NCI-H345 treated with DMSO at 0.1 percent for 48 hours (cell line): ENCODE data around the gene FGFR3.

ENCODE experiments used
- DNase-seq: peaks from one replicate; lab custom pipeline; 2025; ENCODE audit not compliant: unreplicated experiment; lab: John Stamatoyannopoulos, UW

The FGFR3 gene

DNA sequence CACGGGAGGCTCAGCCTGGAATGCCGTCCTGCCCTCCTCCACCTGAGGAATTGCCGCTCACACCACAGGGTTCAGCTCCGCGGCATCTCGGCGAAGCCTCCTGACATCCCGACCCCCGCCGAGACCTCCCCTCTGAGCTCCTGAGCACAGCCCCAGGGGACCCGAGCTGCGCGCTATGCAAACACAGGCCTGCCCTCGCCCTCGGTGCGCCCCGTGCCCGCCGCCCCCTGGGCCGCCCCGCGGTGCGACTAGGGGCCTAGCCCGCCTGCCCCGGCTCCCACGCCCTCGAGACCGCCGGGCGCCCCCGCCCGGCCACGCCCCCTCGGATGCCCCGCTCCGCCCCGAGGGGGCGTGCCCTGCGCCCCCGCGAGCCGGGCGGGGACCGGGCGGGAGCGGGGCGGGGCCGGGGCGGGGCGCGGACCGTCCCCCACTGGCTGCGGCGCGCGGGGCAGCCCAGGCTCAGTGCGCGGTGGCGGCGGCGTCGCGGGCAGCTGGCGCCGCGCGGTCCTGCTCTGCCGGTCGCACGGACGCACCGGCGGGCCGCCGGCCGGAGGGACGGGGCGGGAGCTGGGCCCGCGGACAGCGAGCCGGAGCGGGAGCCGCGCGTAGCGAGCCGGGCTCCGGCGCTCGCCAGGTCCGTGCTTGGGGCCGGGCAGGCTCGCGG, at the start of gene FGFR3:
Gene FGFR3 (plus strand): TSS at position 462 of the 664 bp plus-strand sequence. CDS start 642 bp downstream, outside the sequence.
- DNase-seq: no peak

GRCh38 chr4:1743551-1743950, 49.5 kb upstream of the FGFR3 start:
- DNase-seq: no peak

GRCh38 chr4:1743975-1744374, 49.1 kb upstream of the FGFR3 start:
- DNase-seq: no peak

GRCh38 chr4:1744552-1744951, 48.5 kb upstream of the FGFR3 start:
- DNase-seq: no peak

- no peak for DNase-seq
Measured at GRCh38 chr4:1745165-1745564, 47.9 kb upstream of the FGFR3 start.

DNA sequence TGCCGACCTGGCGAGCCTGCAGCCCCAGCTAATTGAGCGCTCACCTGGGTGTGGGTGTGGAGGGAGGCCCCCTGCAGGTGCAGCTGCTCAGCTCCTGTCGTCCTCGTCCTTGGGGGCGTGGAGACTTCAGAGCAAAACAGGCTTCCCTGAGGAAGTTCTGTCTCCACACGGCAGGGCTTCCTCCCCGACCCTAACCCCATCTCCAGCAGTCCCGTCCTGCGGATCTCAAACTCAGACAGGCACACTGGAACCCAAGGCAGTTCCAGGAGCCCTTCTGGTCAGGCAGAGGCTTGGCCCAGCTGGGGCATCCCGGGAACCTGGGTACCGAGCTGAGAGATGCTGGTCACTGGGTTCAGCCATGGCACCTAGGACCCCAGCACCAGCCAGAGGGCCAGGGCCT, 47.4 kb upstream of the FGFR3 start:
- no peak for DNase-seq

GRCh38 chr4:1746265-1746691, 46.8 kb upstream of the FGFR3 start:
- DNase-seq: no peak

- no peak for DNase-seq
Measured at GRCh38 chr4:1746919-1747602, 46.0 kb upstream of the FGFR3 start.

DNA sequence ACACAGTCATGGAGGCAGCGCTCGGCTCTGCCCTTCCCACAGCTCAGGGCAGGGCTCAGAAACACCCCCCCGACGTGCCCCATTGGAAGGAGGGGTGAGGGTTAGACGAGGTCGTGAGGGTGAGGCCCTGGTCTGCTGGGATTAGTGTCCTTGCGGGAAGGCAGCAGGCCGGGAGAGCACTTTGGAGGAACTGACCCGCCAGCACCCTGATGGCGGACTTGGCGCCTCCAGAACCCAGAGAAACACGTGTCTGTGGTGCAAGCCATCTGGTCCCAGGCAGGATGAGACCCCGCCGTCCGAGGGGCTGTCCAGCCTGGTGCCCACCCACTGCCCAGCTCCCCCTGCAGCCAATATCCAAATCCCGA, 45.5 kb upstream of the FGFR3 start:
- no peak for DNase-seq

DNA sequence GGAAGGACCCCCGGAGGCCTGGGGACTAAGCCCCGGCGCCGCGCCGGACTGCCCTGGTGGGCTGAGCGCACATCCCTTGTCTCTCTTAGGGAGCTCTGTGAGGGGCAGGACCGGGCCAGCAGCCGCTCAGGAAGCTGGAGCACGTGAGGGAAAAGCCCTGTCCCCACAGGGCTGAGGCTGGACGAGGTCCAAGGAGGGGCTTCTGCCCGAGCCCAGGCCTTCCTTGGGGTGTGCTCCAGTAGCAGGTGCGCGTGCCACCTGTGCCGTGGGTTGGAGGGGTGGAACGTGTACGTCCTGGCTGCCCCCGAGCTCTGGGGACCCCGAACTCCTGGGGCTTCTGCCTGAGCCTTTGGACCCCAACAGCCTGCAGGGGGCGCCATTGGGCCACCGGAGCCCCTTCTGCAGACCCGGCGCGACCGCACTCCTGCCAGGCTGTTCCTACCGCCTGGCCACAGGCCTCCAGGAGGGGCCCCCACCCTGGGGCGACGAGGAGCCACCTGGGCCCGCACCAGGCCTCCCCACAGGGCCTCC, 44.6 kb upstream of the FGFR3 start:
- no peak for DNase-seq

DNA sequence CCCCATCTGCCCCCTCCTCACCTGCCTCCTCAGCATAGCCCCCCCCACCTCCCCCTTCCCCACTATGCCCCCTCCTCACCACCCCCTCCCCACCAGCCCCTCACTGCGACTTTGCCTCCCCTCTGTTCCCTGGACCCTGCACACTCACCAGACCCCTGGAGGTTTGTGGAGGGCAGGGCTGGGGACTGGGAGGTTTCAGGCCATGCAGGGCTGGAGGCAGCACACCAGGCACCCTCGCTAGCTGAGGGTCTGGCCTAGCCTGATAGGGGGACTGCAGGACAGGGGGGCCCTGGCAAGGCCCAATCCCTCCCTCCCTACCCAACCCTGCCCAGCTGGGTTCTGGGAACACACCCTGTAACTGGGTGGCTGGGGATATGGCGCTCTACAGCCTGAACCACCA, 43.7 kb upstream of the FGFR3 start:
- no peak for DNase-seq

GRCh38 chr4:1749826-1750225, 43.3 kb upstream of the FGFR3 start:
- DNase-seq: no peak

- DNase-seq: no peak
Measured at GRCh38 chr4:1750381-1751154, 42.5 kb upstream of the FGFR3 start.

DNA sequence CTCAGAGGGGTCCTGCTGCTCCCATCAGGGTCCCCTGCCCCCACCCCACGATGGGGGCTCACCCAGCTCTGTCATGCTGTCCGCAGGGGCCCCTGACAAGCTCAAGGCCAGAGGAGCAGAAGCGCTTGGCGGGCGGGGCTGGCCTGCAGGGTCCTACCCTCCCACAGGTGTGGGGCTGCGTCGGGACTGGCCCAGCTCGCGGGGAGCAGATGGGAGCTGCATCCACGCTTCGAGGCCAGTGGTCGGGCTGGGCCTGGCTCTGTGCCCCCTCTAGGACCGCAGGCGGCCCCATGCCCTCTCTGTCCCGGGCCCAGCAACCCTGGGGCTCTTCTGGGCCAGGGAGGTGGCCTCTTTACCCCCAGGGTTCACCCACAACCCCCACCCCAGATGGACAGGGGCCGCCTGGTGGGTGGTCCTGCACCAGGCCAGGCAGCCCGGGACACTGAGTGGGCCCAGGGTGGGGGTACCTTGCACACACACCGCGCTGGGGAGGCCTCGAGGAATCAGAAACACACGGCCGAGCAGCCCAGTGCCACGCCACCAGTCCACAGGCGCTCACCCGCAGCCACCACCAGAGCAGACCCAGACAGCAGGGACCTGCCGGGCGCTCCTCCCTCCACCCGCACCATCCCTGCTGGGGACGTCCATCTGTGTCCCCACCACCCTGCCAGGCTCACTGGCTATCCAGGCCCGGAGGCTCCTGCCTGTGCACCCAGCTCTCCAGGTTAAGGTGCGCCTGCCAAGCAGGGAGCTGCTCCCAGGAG, 41.8 kb upstream of the FGFR3 start:
- DNase-seq: no peak

- no peak for DNase-seq
Measured at GRCh38 chr4:1751919-1752283, 41.2 kb upstream of the FGFR3 start.

DNA sequence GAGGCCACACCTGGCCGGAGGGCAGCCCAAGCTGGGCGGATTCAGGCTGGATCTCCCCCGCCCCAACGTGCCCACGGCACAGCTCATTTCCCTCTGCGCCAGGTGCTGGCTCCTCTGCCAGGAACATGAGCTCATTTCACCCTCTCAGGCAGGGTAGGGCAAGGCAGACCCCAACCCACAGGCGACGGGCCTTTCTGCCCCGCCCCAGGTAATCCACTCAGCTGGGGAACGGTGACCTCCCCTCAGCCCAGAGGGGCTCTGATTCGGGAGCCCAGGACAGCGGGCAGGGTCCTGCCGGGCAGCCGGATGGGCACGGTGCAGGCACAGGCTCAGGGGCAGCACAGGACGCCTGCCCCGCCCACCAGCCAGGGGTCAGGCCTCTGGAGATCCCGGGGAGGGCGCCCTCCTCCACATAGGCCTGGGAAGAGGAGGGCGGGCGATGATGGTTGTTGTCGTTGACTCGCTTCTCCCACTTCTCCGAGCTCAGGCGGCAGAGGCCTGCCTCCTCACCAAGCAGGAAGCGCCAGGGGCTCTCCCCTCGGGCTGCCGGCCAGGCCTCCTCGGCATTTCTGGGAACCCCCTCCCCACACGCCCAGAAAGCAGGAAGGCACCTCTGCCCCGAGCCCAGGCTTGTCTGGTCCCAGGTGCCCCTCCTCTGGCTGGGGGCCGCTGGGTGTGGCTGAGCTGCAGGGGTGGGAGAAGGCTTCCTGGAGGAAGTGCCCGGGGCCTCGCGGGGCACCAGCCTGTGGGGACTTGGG, 40.6 kb upstream of the FGFR3 start:
- no peak for DNase-seq

DNA sequence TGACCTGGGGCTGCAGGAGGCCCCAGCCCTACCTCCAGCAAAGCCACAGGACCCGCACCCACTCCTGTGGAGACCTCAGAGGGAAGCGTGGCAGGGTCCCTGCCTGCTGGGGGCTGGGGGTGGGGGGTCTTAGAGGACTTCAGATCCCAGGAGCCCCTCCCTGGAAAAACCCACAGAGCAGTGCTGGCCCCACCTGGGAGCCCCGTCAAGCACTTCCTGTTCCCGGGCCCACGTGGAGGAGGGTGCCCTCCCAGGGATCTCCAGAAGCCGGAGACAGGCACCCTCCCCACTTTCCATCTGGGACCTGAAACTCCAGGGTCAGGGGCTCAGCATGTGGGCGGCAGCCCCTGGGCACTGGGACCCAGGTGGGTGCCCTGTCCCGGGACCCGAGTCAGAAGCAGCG, 39.8 kb upstream of the FGFR3 start:
- no peak for DNase-seq

GRCh38 chr4:1753697-1754311, 39.3 kb upstream of the FGFR3 start:
- no peak for DNase-seq

DNA sequence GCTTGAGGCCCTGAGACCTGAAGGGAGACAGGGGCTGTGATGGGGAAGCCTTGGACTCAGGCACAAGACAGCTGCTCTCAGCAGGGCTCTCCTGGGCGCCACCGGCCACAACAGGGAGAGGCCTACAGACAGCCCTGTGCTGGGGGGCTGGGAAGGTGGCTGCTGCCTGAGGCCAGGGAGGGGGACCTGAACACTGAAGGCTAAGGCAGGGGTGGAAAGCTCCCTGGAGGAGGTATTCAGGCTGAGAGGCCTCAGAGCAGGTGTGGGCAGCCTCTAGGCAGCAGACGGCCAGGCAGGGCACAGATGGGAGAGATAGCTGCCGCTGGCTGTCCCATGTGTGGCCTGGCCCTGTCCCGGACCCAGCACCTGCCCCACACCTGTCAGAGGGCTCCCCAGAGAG, 38.8 kb upstream of the FGFR3 start:
- no peak for DNase-seq

GRCh38 chr4:1755297-1755696, 37.8 kb upstream of the FGFR3 start:
- DNase-seq: no peak
